ENCODE data around the gene OCSTAMP.

Gene OCSTAMP

GRCh38 chr20:46588532-46589511 is 38.4 kb upstream of the OCSTAMP start:
- TF ChIP-seq CTCF (conservative IDR thresholded peaks at IDR 0.05; ENCODE audit: low read depth, low read length), result no peak
- DNase-seq (ENCODE audit: low read depth), result no peak
- no peak overlapping the region for H3K4me3 ChIP-seq (ENCODE audit: low read depth, low read length)

GRCh38 chr20:46587986-46588385 is 37.5 kb upstream of the OCSTAMP start:
- H3K4me3 ChIP-seq (ENCODE audit: low read depth, low read length), result no peak overlapping the region
- no peak for TF ChIP-seq CTCF (conservative IDR thresholded peaks at IDR 0.05; ENCODE audit: low read depth, low read length)
- DNase-seq (ENCODE audit: low read depth), result no peak

GRCh38 chr20:46586724-46587123 is 36.3 kb upstream of the OCSTAMP start:
- TF ChIP-seq CTCF (conservative IDR thresholded peaks at IDR 0.05; ENCODE audit: low read depth, low read length), result no peak
- no peak overlapping the region for H3K4me3 ChIP-seq (ENCODE audit: low read depth, low read length)
- no peak for DNase-seq (ENCODE audit: low read depth)

- DNase-seq (ENCODE audit: low read depth), result no peak
- TF ChIP-seq CTCF (conservative IDR thresholded peaks at IDR 0.05; ENCODE audit: low read depth, low read length), result no peak
- H3K4me3 ChIP-seq (ENCODE audit: low read depth, low read length), result no peak overlapping the region
These were observed 34.1 kb upstream of the OCSTAMP start for GRCh38 chr20:46584508-46584907.

GRCh38 chr20:46583411-46584214 is 33.2 kb upstream of the OCSTAMP start:
- no peak for DNase-seq (ENCODE audit: low read depth)
- TF ChIP-seq CTCF (conservative IDR thresholded peaks at IDR 0.05; ENCODE audit: low read depth, low read length), result no peak
- no peak overlapping the region for H3K4me3 ChIP-seq (ENCODE audit: low read depth, low read length)

- DNase-seq (ENCODE audit: low read depth), result no peak
- no peak for TF ChIP-seq CTCF (conservative IDR thresholded peaks at IDR 0.05; ENCODE audit: low read depth, low read length)
- no peak overlapping the region for H3K4me3 ChIP-seq (ENCODE audit: low read depth, low read length)
These were observed 32.2 kb upstream of the OCSTAMP start for GRCh38 chr20:46582648-46583047.

Data from choroid plexus epithelial cell (primary cell).